Thyroid gland (tissue), 4 donors: ENCODE measurements around the gene C11orf54.

ENCODE experiments used
- POLR2A ChIP-seq, 2 donors: fragments of 450-650 bp; IDR thresholded peaks; one replicate each; pipeline ENCODE4 v1.6.1; 2017; ENCODE audit warnings: antibody characterized with exemption in 2 of 2, mild to moderate bottlenecking in 2 of 2, moderate library complexity in 1 of 2
- TF ChIP-seq, protein P1 (sequence below), 6 experiments: fragments of 200-600 bp in 3 of 6; fragments of 450-650 bp in 3 of 6; sonication (generic) in 3 of 6; IDR thresholded peaks; one replicate each; pipeline ENCODE4 v1.5.1; 2016 to 2019; ENCODE audit warnings: antibody characterized with exemption in 6 of 6, mild to moderate bottlenecking in 2 of 6, inconsistent platforms in 1 of 6, moderate library complexity in 1 of 6

DNA sequence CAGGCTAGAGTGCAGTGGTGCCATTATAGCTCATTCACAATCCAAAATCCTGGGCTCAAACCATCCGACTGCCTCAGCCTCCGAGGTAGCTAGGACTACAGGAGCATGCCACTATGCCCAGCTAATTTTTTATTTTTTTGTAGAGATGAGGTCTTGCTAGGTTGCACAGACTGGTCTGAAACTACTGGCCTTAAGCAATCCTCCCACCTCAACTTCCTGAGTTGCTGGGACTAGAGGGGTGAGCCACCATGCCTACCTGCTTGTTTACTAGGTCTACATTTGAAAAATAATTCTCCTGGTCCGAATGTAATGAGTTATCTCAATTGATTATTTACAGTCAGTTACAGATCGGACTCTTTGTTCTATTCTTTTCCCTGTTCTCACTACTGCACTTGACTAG is 22.2 kb upstream of the C11orf54 start:
- TF ChIP-seq, protein P1, sequence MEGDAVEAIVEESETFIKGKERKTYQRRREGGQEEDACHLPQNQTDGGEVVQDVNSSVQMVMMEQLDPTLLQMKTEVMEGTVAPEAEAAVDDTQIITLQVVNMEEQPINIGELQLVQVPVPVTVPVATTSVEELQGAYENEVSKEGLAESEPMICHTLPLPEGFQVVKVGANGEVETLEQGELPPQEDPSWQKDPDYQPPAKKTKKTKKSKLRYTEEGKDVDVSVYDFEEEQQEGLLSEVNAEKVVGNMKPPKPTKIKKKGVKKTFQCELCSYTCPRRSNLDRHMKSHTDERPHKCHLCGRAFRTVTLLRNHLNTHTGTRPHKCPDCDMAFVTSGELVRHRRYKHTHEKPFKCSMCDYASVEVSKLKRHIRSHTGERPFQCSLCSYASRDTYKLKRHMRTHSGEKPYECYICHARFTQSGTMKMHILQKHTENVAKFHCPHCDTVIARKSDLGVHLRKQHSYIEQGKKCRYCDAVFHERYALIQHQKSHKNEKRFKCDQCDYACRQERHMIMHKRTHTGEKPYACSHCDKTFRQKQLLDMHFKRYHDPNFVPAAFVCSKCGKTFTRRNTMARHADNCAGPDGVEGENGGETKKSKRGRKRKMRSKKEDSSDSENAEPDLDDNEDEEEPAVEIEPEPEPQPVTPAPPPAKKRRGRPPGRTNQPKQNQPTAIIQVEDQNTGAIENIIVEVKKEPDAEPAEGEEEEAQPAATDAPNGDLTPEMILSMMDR (IDR thresholded peaks at IDR 0.05), result no peak
- no peak for TF ChIP-seq POLR2A (IDR thresholded peaks at IDR 0.05)
